H1 (cell line): ENCODE measurements around the gene FUT4. TPM values are rescaled to one million over a fixed set of nuclear protein-coding genes. Genes with fewer than 3 reads are reported as not detected.

Experiments used
- CTCF ChIA-PET: fragments of 300-600 bp; sonication (Branson Sonifier 250); formaldehyde crosslinking; loops from one replicate; lab custom pipeline; 2021; ENCODE audit not compliant: partially characterized antibody; lab: Charles Lee
- POLR2A ChIA-PET: fragments of 300-600 bp; sonication (Branson Sonifier 250); formaldehyde crosslinking; loops from one replicate; lab custom pipeline; 2021; ENCODE audit warnings: inconsistent platforms; ENCODE audit not compliant: partially characterized antibody; lab: Charles Lee
- DNase-seq, 2 experiments: peaks; one replicate each; pipeline versions ENCODE4 v3.0.0 to v3.0.0-alpha.2; 2010 to 2022; ENCODE audit warnings: low spot score in 2 of 2, low read depth in 1 of 2, mixed read lengths in 1 of 2
- FAIRE-seq: peaks from 2 replicates; lab custom pipeline; 2011; peaks lifted over from hg19 to GRCh38; lab: Jason Lieb, UNC
- H2AFZ ChIP-seq: 2 replicates; pipeline ENCODE4 v1.8.1; 2012; ENCODE audit warnings: low read length, inconsistent platforms
- H2AK5ac ChIP-seq: 2 replicates; pipeline ENCODE4 v1.6.1; 2013; ENCODE audit warnings: low read depth, low read length
- H2BK120ac ChIP-seq: replicated peaks from 2 replicates; pipeline ENCODE3; 2013; ENCODE audit warnings: low read depth, low read length, inconsistent platforms
- H2BK12ac ChIP-seq: 2 replicates; pipeline ENCODE4 v1.6.1; 2013; ENCODE audit warnings: low read depth, low read length
- H2BK15ac ChIP-seq: 2 replicates; pipeline ENCODE4 v1.6.1; 2013; ENCODE audit warnings: low read length
- H2BK20ac ChIP-seq: 2 replicates; pipeline ENCODE4 v1.6.1; 2013; ENCODE audit warnings: low read length
- H2BK5ac ChIP-seq: 2 replicates; pipeline ENCODE4 v1.6.1; 2013; ENCODE audit warnings: low read depth, low read length
- H3K14ac ChIP-seq: 2 replicates; pipeline ENCODE4 v1.6.1; 2013; ENCODE audit warnings: inconsistent platforms; ENCODE audit not compliant: insufficient read length
- H3K18ac ChIP-seq: 2 replicates; pipeline ENCODE4 v1.6.1; 2013; ENCODE audit warnings: low read length; ENCODE audit errors: extremely low read depth
- H3K23ac ChIP-seq: 2 replicates; pipeline ENCODE4 v1.6.1; 2013; ENCODE audit warnings: inconsistent platforms; ENCODE audit not compliant: insufficient read length
- H3K23me2 ChIP-seq: 2 replicates; pipeline ENCODE4 v1.6.1; 2013; ENCODE audit warnings: low read depth, low read length
- H3K27ac ChIP-seq: 2 replicates; pipeline ENCODE4 v1.6.1; 2011; ENCODE audit warnings: low read depth, low read length, inconsistent platforms
- H3K27me3 ChIP-seq, 4 experiments: replicated peaks in 1 of 4; 1 replicate in 1 of 4; 2 replicates in 3 of 4; pipeline versions ENCODE4 v1.6.1 to v1.8.1; 2011 to 2013; ENCODE audit warnings: low read length in 3 of 4, mild to moderate bottlenecking in 3 of 4, inconsistent platforms in 2 of 4, mixed read lengths in 2 of 4, moderate library complexity in 1 of 4; ENCODE audit not compliant: control insufficient read depth in 3 of 4, insufficient read depth in 3 of 4; ENCODE audit errors: extremely low read depth in 1 of 4
- H3K36me3 ChIP-seq, 4 experiments: 2 replicates each; pipeline versions ENCODE4 v1.6.1 to v1.8.1; 2011 to 2013; ENCODE audit warnings: mild to moderate bottlenecking in 4 of 4, low read length in 3 of 4, moderate library complexity in 2 of 4, control low read depth in 1 of 4, inconsistent platforms in 1 of 4; ENCODE audit not compliant: insufficient read depth in 4 of 4, control insufficient read depth in 2 of 4
- H3K4ac ChIP-seq: replicated peaks from 2 replicates; pipeline ENCODE3; 2013; ENCODE audit warnings: low read length, low read depth, mixed read lengths, inconsistent platforms; ENCODE audit not compliant: insufficient read length
- H3K4me1 ChIP-seq, 4 experiments: replicated peaks in 1 of 4; 1 replicate in 1 of 4; 2 replicates in 3 of 4; pipeline versions ENCODE4 v1.6.1 to v1.8.1; 2011 to 2013; ENCODE audit warnings: low read length in 3 of 4, inconsistent platforms in 2 of 4, mixed read lengths in 1 of 4; ENCODE audit not compliant: insufficient read depth in 4 of 4, control insufficient read depth in 3 of 4
- H3K4me2 ChIP-seq, 2 experiments: 2 replicates each; pipeline versions ENCODE4 v1.6.1 to v1.8.1; 2011 to 2013; ENCODE audit warnings: low read depth in 2 of 2, low read length in 2 of 2, control low read depth in 1 of 2, inconsistent platforms in 1 of 2, mild to moderate bottlenecking in 1 of 2; ENCODE audit not compliant: insufficient read depth in 1 of 2
- H3K4me3 ChIP-seq, 4 experiments: fragments of 200-600, 300-600 bp in 1 of 4; sonication (generic), shearing (Covaris generic), sonication (Bioruptor Twin) in 1 of 4; 2 replicates each; pipeline versions ENCODE4 v1.5.1 to v1.8.1; 2011 to 2016; ENCODE audit warnings: low read length in 4 of 4, low read depth in 3 of 4, control low read depth in 2 of 4, inconsistent platforms in 2 of 4, mild to moderate bottlenecking in 2 of 4, mixed read lengths in 1 of 4, moderate library complexity in 1 of 4; ENCODE audit not compliant: insufficient read depth in 2 of 4; ENCODE audit errors: extremely low read depth in 1 of 4
- H3K56ac ChIP-seq: replicated peaks from 2 replicates; pipeline ENCODE3; 2013; ENCODE audit warnings: low read depth, mild to moderate bottlenecking, mixed read lengths, low read length, inconsistent platforms; ENCODE audit not compliant: insufficient read length
- H3K79me1 ChIP-seq: 2 replicates; pipeline ENCODE4 v1.6.1; 2013; ENCODE audit warnings: low read depth, low read length, control low read depth
- H3K79me2 ChIP-seq, 2 experiments: 2 replicates each; pipeline versions ENCODE4 v1.6.1 to v1.8.1; 2012 to 2013; ENCODE audit warnings: low read length in 2 of 2, mild to moderate bottlenecking in 2 of 2, inconsistent platforms in 1 of 2; ENCODE audit not compliant: insufficient read depth in 2 of 2, control insufficient read depth in 1 of 2
- H3K9ac ChIP-seq, 4 experiments: replicated peaks in 1 of 4; 1 replicate in 1 of 4; 2 replicates in 3 of 4; pipeline versions ENCODE4 v1.6.1 to v1.8.1; 2011 to 2013; ENCODE audit warnings: low read depth in 3 of 4, low read length in 3 of 4, control low read depth in 2 of 4, mild to moderate bottlenecking in 2 of 4, moderate library complexity in 2 of 4, inconsistent platforms in 1 of 4; ENCODE audit errors: extremely low read depth in 1 of 4
- H3K9me3 ChIP-seq, 2 experiments: 2 replicates each; pipeline versions ENCODE4 v1.6.1 to v1.8.1; 2012 to 2013; ENCODE audit warnings: mild to moderate bottlenecking in 2 of 2, moderate library complexity in 2 of 2, control low read depth in 1 of 2, inconsistent platforms in 1 of 2, low read depth in 1 of 2, low read length in 1 of 2, mixed read lengths in 1 of 2; ENCODE audit not compliant: insufficient read depth in 2 of 2
- H4K20me1 ChIP-seq, 2 experiments: replicated peaks in 1 of 2; 2 replicates each; pipeline versions ENCODE3 to v1.8.1; 2011 to 2013; ENCODE audit warnings: inconsistent platforms in 2 of 2, low read length in 2 of 2, mild to moderate bottlenecking in 1 of 2; ENCODE audit not compliant: insufficient read depth in 2 of 2, control insufficient read depth in 1 of 2
- H4K5ac ChIP-seq: 2 replicates; pipeline ENCODE4 v1.6.1; 2013; ENCODE audit warnings: low read length, low read depth, mixed read lengths, inconsistent platforms; ENCODE audit not compliant: insufficient read length
- H4K8ac ChIP-seq: 2 replicates; pipeline ENCODE4 v1.8.0; 2013; ENCODE audit warnings: mild to moderate bottlenecking, moderate library complexity, low read length, inconsistent platforms; ENCODE audit not compliant: insufficient read depth; ENCODE audit errors: extremely low read depth
- H4K91ac ChIP-seq: replicated peaks from 2 replicates; pipeline ENCODE3; 2013; ENCODE audit warnings: low read length, mixed read lengths, inconsistent platforms; ENCODE audit not compliant: insufficient read length
- CBX8 ChIP-seq: fragments of 300-800, 300-1000 bp; sonication (generic); IDR thresholded peaks from 2 replicates; pipeline ENCODE4 v1.7.1; 2016; ENCODE audit warnings: low read depth, low read length, borderline replicate concordance
- CHD2 ChIP-seq: IDR thresholded peaks from 2 replicates; pipeline ENCODE4 v1.6.1; 2012; ENCODE audit warnings: low read length, improper control_type of control experiment
- PHF8 ChIP-seq: fragments of 200-600 bp; sonication (generic); conservative IDR thresholded peaks from 2 replicates; pipeline ENCODE4 v1.7.1; 2012; ENCODE audit warnings: low read depth, mild to moderate bottlenecking, inconsistent platforms, low read length, moderate library complexity
- RFX5 ChIP-seq: IDR thresholded peaks from 2 replicates; pipeline ENCODE4 v1.6.1; 2011; ENCODE audit warnings: low read depth, low read length, improper control_type of control experiment, borderline replicate concordance
- SIN3A ChIP-seq, 2 experiments: IDR thresholded peaks in 1 of 2; conservative IDR thresholded peaks in 1 of 2; 2 replicates each; pipeline ENCODE4 v1.6.1; 2011 to 2012; ENCODE audit warnings: low read length in 2 of 2, improper control_type of control experiment in 1 of 2, low read depth in 1 of 2, mild to moderate bottlenecking in 1 of 2
- WGBS, 2 experiments: shearing (Covaris generic) in 1 of 2; methylation state at CpG; one replicate each; pipeline versions ENCODE4 v1.1.6 to v1.1.7; 2013 to 2015; ENCODE audit warnings: low lambda C conversion rate in 2 of 2, mixed read lengths in 2 of 2, inconsistent platforms in 1 of 2, low coverage in 1 of 2, missing lambda C conversion rate in 1 of 2; ENCODE audit not compliant: insufficient replicate concordance in 2 of 2, insufficient coverage in 1 of 2, insufficient read length in 1 of 2; ENCODE audit errors: extremely low coverage in 1 of 2, missing lambda C conversion rate in 1 of 2; 5-methylcytosine and 5-hydroxymethylcytosine counted together
- polyA plus RNA-seq, 7 experiments: library from polyadenylated mRNA; depleted of rRNA in 3 of 7; stranded (reverse) in 5 of 7; unstranded in 2 of 7; fragments of >200 nt in 5 of 7; fragments of 200-250 nt in 2 of 7; gene quantifications; 1 replicate in 5 of 7; 2 replicates in 1 of 7; 4 replicates in 1 of 7; pipeline versions ENCODE4 v1.2.1 to v1.2.3, GENCODE V29; 2011 to 2013; ENCODE audit warnings: missing spikeins in 2 of 7, mixed read lengths in 2 of 7
- total RNA-seq: library from RNA; stranded (reverse); fragmentation: NEBNext Ultra II Directional; extraction: Animal tissue kit (Norgen Biotek cat#: 25700); gene quantifications from 2 replicates; pipeline ENCODE4 v1.2.1, GENCODE V29; 2021

Gene FUT4
- total and polyA plus RNA-seq, 2 of the 8 experiments (the other 6 are each of a cell fraction or from before 2014, with no cell fraction given): 2.6 to 8.0 TPM

- Histone ChIP-seq H3K23ac (no peak overlapping the region), H3K14ac (no peak overlapping the region), H4K20me1 (no peaks in the 10 kb centered on the region), H3K4me3 (no peak overlapping the region), H3K79me1 (no peaks in the 10 kb centered on the region), H3K23me2 (no peaks in the 10 kb centered on the region), H3K9ac (no peak overlapping the region), H4K8ac (no peak overlapping the region), H2BK15ac (no peak overlapping the region), H3K27me3 (no peaks in the 10 kb centered on the region), H3K79me2 (no peaks in the 10 kb centered on the region), H3K4ac (no peak overlapping the region), H3K9me3 (no peaks in the 10 kb centered on the region), H2BK5ac (no peak overlapping the region), H2BK12ac (no peak overlapping the region), H3K27ac (no peak overlapping the region), H3K56ac (no peak overlapping the region), H3K4me1 (no peaks in the 10 kb centered on the region), H4K5ac (no peak overlapping the region), H3K4me2 (no peak overlapping the region), H3K36me3 (no peaks in the 10 kb centered on the region), H2AK5ac (no peak overlapping the region), H2AFZ (no peak overlapping the region), H2BK120ac (no peak overlapping the region), H2BK20ac (no peak overlapping the region), H4K91ac (no peak overlapping the region), H3K18ac (no peak overlapping the region)
- 60% methylated on average over 3 of the region's 3 CpGs; no CpG with 5 or more reads in 1 of the 2 experiments for WGBS, 2 experiments
- CTCF ChIA-PET: interaction anchor here (1.0 kb wide), 1 partner anchor 8 kb away, joined by 3 read pairs; no protein-coding TSS in a partner anchor
- POLR2A ChIA-PET: interaction anchor here (1.6 kb wide), 1 partner anchor 26 kb away, joined by 3 read pairs; no protein-coding TSS in a partner anchor
- TF ChIP-seq PHF8 (no peak), RFX5 (no peak), CBX8 (no peak), CHD2 (no peak), SIN3A (conservative IDR thresholded peaks at IDR 0.05 in 1 of 2, IDR thresholded peaks at IDR 0.05 in 1 of 2; ENCODE audit: low read depth in 1 of 2, low read length in 2 of 2) (no peak)
- DNase-seq (no peak), FAIRE-seq (no peak)
Measured at GRCh38 chr11:94577841-94578240, 34.1 kb downstream of the FUT4 start.
